HCT116 (cell line): ENCODE results near the gene SUCLG2. TPM values are rescaled to one million over a fixed set of nuclear protein-coding genes. Genes with fewer than 3 reads are reported as not detected.

Experiments used
- ATAC-seq: fragments of 200-7000 bp; cut with Tn5 transposase; 2 replicates; pipeline ENCODE4 v1.9.1; 2020; ENCODE audit warnings: mild to moderate bottlenecking, moderate library complexity
- BruUV-seq: library from RNA; stranded (reverse); fragments of 400-500 nt; replicated peaks from 2 replicates; lab custom pipeline; 2021; lab: Mats Ljungman, UMichigan
- CTCF ChIA-PET: fragments of 300-600 bp; sonication (Branson Sonifier 250); formaldehyde crosslinking; loops from one replicate; lab custom pipeline; 2021; ENCODE audit warnings: antibody characterized with exemption; lab: Charles Lee
- POLR2A ChIA-PET: fragments of 300-600, 350-600 bp; sonication (Branson Sonifier 250); formaldehyde crosslinking; loops from one replicate; lab custom pipeline; 2021; ENCODE audit warnings: antibody characterized with exemption; lab: Charles Lee
- RAD21 ChIA-PET, 2 experiments: fragments of 300-600 bp; sonication (Branson Sonifier 250); formaldehyde crosslinking; loops; one replicate each; lab custom pipeline; 2023; ENCODE audit warnings: low total read pairs in 2 of 2; ENCODE audit not compliant: uncharacterized antibody in 2 of 2, unreplicated experiment in 2 of 2, low non-redundant PET in 1 of 2; lab: Charles Lee
- DNase-seq: peaks from one replicate; pipeline ENCODE4 v3.0.0-alpha.2; 2010; ENCODE audit warnings: low read depth, low spot score
- H2AFZ ChIP-seq: fragments of 200-600 bp; shearing (Covaris generic), sonication (generic); 2 replicates; pipeline ENCODE4 v1.6.1; 2017; ENCODE audit warnings: low read depth, mixed run types, mixed read lengths, antibody characterized with exemption, low read length; ENCODE audit not compliant: poor library complexity, severe bottlenecking
- H3K27ac ChIP-seq: 2 replicates; pipeline ENCODE4 v1.5.1; 2012; ENCODE audit warnings: low read depth, low read length
- H3K27me3 ChIP-seq: fragments of 200-600 bp; sonication (generic); 2 replicates; pipeline ENCODE4 v1.6.1; 2016; ENCODE audit warnings: mixed run types, low read length, mixed read lengths; ENCODE audit not compliant: insufficient read depth
- H3K36me3 ChIP-seq, 2 experiments: fragments of 200-500 bp in 1 of 2; fragments of 200-600 bp in 1 of 2; sonication (Bioruptor generic) in 1 of 2; sonication (generic) in 1 of 2; 2 replicates each; pipeline versions ENCODE4 v1.5.1 to v1.6.1; 2014 to 2016; ENCODE audit warnings: low read length in 2 of 2, inconsistent platforms in 1 of 2, mixed read lengths in 1 of 2, mixed run types in 1 of 2; ENCODE audit not compliant: insufficient read depth in 2 of 2, control insufficient read depth in 1 of 2
- H3K4me1 ChIP-seq, 2 experiments: fragments of 200-600 bp in 1 of 2; sonication (generic) in 1 of 2; 2 replicates each; pipeline versions ENCODE4 v1.5.1 to v1.6.1; 2012 to 2017; ENCODE audit warnings: low read length in 2 of 2, inconsistent platforms in 1 of 2, mild to moderate bottlenecking in 1 of 2, mixed read lengths in 1 of 2, mixed run types in 1 of 2, moderate library complexity in 1 of 2; ENCODE audit not compliant: insufficient read depth in 2 of 2, control insufficient read depth in 1 of 2
- H3K4me2 ChIP-seq: fragments of 200-600 bp; sonication (generic); 2 replicates; pipeline ENCODE4 v1.6.1; 2017; ENCODE audit warnings: mixed run types, low read length, mixed read lengths
- H3K4me3 ChIP-seq, 2 experiments: fragments of 200-600 bp in 1 of 2; sonication (generic) in 1 of 2; replicated peaks in 1 of 2; 2 replicates each; pipeline ENCODE4 v1.5.1; 2011 to 2016; ENCODE audit warnings: low read length in 2 of 2, control low read depth in 1 of 2, low read depth in 1 of 2, mild to moderate bottlenecking in 1 of 2, mixed read lengths in 1 of 2, mixed run types in 1 of 2
- H3K79me2 ChIP-seq: fragments of 200-600 bp; sonication (generic); 2 replicates; pipeline ENCODE4 v1.6.1; 2017; ENCODE audit warnings: mild to moderate bottlenecking, mixed run types, low read length, moderate library complexity, mixed read lengths; ENCODE audit not compliant: insufficient read depth
- H3K9ac ChIP-seq: fragments of 200-600 bp; sonication (generic); 2 replicates; pipeline ENCODE4 v1.6.1; 2016; ENCODE audit warnings: low read length, mixed read lengths
- H3K9me2 ChIP-seq: fragments of 200-600 bp; sonication (generic), shearing (Covaris generic); 2 replicates; pipeline ENCODE4 v1.6.1; 2017; ENCODE audit warnings: mixed run types, mild to moderate bottlenecking, moderate library complexity; ENCODE audit not compliant: insufficient read depth
- H3K9me3 ChIP-seq, 2 experiments: fragments of 200-500 bp in 1 of 2; fragments of 200-600 bp in 1 of 2; sonication (Bioruptor generic) in 1 of 2; sonication (generic) in 1 of 2; 2 replicates each; pipeline ENCODE4 v1.6.1; 2014 to 2017; ENCODE audit warnings: low read length in 2 of 2, mixed read lengths in 2 of 2, inconsistent platforms in 1 of 2, low read depth in 1 of 2, mild to moderate bottlenecking in 1 of 2, mixed run types in 1 of 2, moderate library complexity in 1 of 2; ENCODE audit not compliant: control insufficient read depth in 1 of 2, insufficient read depth in 1 of 2
- H4K20me1 ChIP-seq: fragments of 200-600 bp; sonication (generic), shearing (Covaris generic); 2 replicates; pipeline ENCODE4 v1.6.1; 2017; ENCODE audit warnings: mixed run types, mild to moderate bottlenecking, moderate library complexity; ENCODE audit not compliant: insufficient read depth
- EGR1 ChIP-seq: IDR thresholded peaks from 2 replicates; pipeline ENCODE4 v1.6.1; 2012; ENCODE audit warnings: low read depth
- EZH2 ChIP-seq: fragments of 200-600 bp; sonication (generic); IDR thresholded peaks from 2 replicates; pipeline ENCODE4 v1.6.1; 2017; ENCODE audit warnings: antibody characterized with exemption, mixed run types
- EZH2phosphoT487 ChIP-seq: fragments of 200-600 bp; IDR thresholded peaks from 2 replicates; pipeline ENCODE4 v1.6.1; 2018; ENCODE audit warnings: antibody characterized with exemption, borderline replicate concordance
- FOSL1 ChIP-seq: IDR thresholded peaks from 2 replicates; pipeline ENCODE4 v1.6.1; 2012; ENCODE audit warnings: low read depth
- POLR2A ChIP-seq: IDR thresholded peaks from 2 replicates; pipeline ENCODE4 v1.7.0; 2011; ENCODE audit warnings: borderline replicate concordance; ENCODE audit not compliant: insufficient read depth, insufficient read length; ENCODE audit errors: extremely low read depth
- POLR2AphosphoS5 ChIP-seq: IDR thresholded peaks from 2 replicates; pipeline ENCODE4 v1.6.1; 2011; ENCODE audit warnings: mild to moderate bottlenecking, low read depth, low read length, moderate library complexity
- SIN3A ChIP-seq: IDR thresholded peaks from 2 replicates; pipeline ENCODE4 v1.6.1; 2012; ENCODE audit warnings: low read depth
- intact Hi-C: fragments of 100-400 bp; cut with micrococcal nuclease; formaldehyde crosslinking; loops from 2 replicates; pipeline ENCODE4 v1.10.0; 2022
- total RNA-seq: library from RNA; stranded (reverse); gene quantifications from one replicate; pipeline ENCODE4 v1.2.1, GENCODE V29; 2021; ENCODE audit not compliant: unreplicated experiment
- TF ChIP-seq, protein P1 (sequence below): IDR thresholded peaks from 2 replicates; pipeline ENCODE4 v1.6.1; 2011; ENCODE audit warnings: mild to moderate bottlenecking, low read length, moderate library complexity; ENCODE audit not compliant: insufficient replicate concordance; ENCODE audit errors: extremely low read depth
- TF ChIP-seq, protein P2 (sequence below), 3 experiments: fragments of 200-600 bp in 1 of 3; sonication (generic) in 1 of 3; IDR thresholded peaks in 2 of 3; conservative IDR thresholded peaks in 1 of 3; 2 replicates each; pipeline ENCODE4 v1.5.1; 2012 to 2017; ENCODE audit warnings: low read depth in 2 of 3, low read length in 2 of 3, antibody characterized with exemption in 1 of 3, borderline replicate concordance in 1 of 3, control low read depth in 1 of 3, mild to moderate bottlenecking in 1 of 3, mixed read lengths in 1 of 3, mixed run types in 1 of 3, moderate library complexity in 1 of 3; ENCODE audit not compliant: insufficient read depth in 1 of 3

SUCLG2 gene
- total RNA-seq, 1 experiment from 2014 or later = 49.2 TPM

DNA sequence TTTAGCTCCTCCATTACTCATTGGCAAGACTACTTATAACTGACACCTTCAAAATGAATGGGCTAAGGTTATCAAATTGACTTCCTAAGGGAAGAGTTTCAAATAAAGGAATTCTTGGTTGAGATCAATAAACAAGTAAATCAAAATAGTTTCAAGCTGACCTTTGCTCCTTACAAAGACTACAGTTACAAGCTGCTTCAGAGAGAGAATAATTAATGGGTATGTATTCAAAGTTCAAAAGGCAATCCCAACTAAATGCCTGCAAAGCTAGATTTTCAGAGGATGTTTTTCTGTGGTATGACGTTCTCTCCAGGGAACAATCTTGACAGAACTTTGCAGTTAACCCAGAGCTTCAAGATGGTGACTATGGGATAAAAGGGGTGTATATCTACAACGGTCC lies 153.7 kb downstream of the SUCLG2 start:
- no peaks in the 10 kb centered on the region for H3K9me2 ChIP-seq
- no peaks in the 10 kb centered on the region for H3K27me3 ChIP-seq
- ChIA-PET POLR2A (no interaction called here), CTCF (no interaction called here), RAD21 (no interaction called here)
- no peak for ATAC-seq
- no peak overlapping the region for H3K4me3 ChIP-seq
- TF ChIP-seq POLR2AphosphoS5 = no peak
- TF ChIP-seq EZH2 = no peak
- TF ChIP-seq EGR1 = no peak
- TF ChIP-seq, protein P1, sequence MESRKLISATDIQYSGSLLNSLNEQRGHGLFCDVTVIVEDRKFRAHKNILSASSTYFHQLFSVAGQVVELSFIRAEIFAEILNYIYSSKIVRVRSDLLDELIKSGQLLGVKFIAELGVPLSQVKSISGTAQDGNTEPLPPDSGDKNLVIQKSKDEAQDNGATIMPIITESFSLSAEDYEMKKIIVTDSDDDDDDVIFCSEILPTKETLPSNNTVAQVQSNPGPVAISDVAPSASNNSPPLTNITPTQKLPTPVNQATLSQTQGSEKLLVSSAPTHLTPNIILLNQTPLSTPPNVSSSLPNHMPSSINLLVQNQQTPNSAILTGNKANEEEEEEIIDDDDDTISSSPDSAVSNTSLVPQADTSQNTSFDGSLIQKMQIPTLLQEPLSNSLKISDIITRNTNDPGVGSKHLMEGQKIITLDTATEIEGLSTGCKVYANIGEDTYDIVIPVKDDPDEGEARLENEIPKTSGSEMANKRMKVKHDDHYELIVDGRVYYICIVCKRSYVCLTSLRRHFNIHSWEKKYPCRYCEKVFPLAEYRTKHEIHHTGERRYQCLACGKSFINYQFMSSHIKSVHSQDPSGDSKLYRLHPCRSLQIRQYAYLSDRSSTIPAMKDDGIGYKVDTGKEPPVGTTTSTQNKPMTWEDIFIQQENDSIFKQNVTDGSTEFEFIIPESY = no peak
- H3K9me3 ChIP-seq = no peaks in the 10 kb centered on the region
- no peaks in the 10 kb centered on the region for H3K4me1 ChIP-seq
- H3K9ac ChIP-seq = no peak overlapping the region
- no peak overlapping the region for H3K27ac ChIP-seq
- no TSS peak for BruUV-seq
- H3K4me2 ChIP-seq = no peak overlapping the region
- intact Hi-C loops = no loop called here
- H2AFZ ChIP-seq = no peak overlapping the region
- no peaks in the 10 kb centered on the region for H3K79me2 ChIP-seq
- H3K36me3 ChIP-seq = no peaks in the 10 kb centered on the region
- no peaks in the 10 kb centered on the region for H4K20me1 ChIP-seq
- DNase-seq = no peak

DNA sequence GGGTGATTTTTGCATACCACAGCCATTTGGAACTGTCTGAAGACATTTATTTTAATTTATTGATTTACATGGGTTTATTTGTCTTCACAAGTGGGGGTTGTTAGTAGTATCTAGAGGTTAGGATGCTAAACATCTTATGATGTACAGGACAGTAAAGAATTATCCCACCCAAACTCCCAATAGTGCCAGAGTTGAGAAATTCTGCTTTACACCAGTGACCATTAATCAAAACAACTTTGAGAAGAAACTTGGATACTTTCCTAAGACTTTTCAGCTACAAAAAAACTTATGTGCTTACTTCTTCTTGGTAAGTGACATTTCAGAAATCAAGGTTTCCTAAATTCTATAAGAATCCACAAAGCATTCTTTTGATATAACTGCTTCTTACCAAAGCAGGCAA lies 156.7 kb downstream of the SUCLG2 start:
- BruUV-seq = no TSS peak
- Histone ChIP-seq H4K20me1 (no peaks in the 10 kb centered on the region), H3K27me3 (no peaks in the 10 kb centered on the region), H3K79me2 (no peaks in the 10 kb centered on the region), H3K9me2 (no peaks in the 10 kb centered on the region), H2AFZ (no peak overlapping the region), H3K9me3 (no peaks in the 10 kb centered on the region), H3K9ac (no peak overlapping the region), H3K36me3 (no peaks in the 10 kb centered on the region), H3K4me3 (no peak overlapping the region), H3K27ac (no peak overlapping the region), H3K4me1 (no peaks in the 10 kb centered on the region), H3K4me2 (no peak overlapping the region)
- RAD21 ChIA-PET = no interaction called here
- TF ChIP-seq FOSL1 (no peak), SIN3A (no peak), EZH2phosphoT487 (no peak), POLR2A (no peak)
- TF ChIP-seq, protein P2, sequence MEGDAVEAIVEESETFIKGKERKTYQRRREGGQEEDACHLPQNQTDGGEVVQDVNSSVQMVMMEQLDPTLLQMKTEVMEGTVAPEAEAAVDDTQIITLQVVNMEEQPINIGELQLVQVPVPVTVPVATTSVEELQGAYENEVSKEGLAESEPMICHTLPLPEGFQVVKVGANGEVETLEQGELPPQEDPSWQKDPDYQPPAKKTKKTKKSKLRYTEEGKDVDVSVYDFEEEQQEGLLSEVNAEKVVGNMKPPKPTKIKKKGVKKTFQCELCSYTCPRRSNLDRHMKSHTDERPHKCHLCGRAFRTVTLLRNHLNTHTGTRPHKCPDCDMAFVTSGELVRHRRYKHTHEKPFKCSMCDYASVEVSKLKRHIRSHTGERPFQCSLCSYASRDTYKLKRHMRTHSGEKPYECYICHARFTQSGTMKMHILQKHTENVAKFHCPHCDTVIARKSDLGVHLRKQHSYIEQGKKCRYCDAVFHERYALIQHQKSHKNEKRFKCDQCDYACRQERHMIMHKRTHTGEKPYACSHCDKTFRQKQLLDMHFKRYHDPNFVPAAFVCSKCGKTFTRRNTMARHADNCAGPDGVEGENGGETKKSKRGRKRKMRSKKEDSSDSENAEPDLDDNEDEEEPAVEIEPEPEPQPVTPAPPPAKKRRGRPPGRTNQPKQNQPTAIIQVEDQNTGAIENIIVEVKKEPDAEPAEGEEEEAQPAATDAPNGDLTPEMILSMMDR (IDR thresholded peaks at IDR 0.05 in 2 of 3, conservative IDR thresholded peaks at IDR 0.05 in 1 of 3; ENCODE audit: borderline replicate concordance in 1 of 3, insufficient read depth in 1 of 3, low read depth in 2 of 3, low read length in 2 of 3) = no peak
- DNase-seq = no peak
- CTCF ChIA-PET = no interaction called here
- ATAC-seq = no peak
- POLR2A ChIA-PET = no interaction called here
- intact Hi-C loops = no loop called here
